HCT116 (cell line): ENCODE data around the gene THUMPD3. TPM values are rescaled to one million over a fixed set of nuclear protein-coding genes. Genes with fewer than 3 reads are reported as not detected.

ENCODE experiments used
- ATAC-seq: fragments of 200-7000 bp; cut with Tn5 transposase; 2 replicates; pipeline ENCODE4 v1.9.1; 2020; ENCODE audit warnings: mild to moderate bottlenecking, moderate library complexity
- BruUV-seq: library from RNA; stranded (reverse); fragments of 400-500 nt; replicated peaks from 2 replicates; lab custom pipeline; 2021; lab: Mats Ljungman, UMichigan
- CTCF ChIA-PET: fragments of 300-600 bp; sonication (Branson Sonifier 250); formaldehyde crosslinking; loops from one replicate; lab custom pipeline; 2021; ENCODE audit warnings: antibody characterized with exemption; lab: Charles Lee
- POLR2A ChIA-PET: fragments of 300-600, 350-600 bp; sonication (Branson Sonifier 250); formaldehyde crosslinking; loops from one replicate; lab custom pipeline; 2021; ENCODE audit warnings: antibody characterized with exemption; lab: Charles Lee
- RAD21 ChIA-PET, 2 experiments: fragments of 300-600 bp; sonication (Branson Sonifier 250); formaldehyde crosslinking; loops; one replicate each; lab custom pipeline; 2023; ENCODE audit warnings: low total read pairs in 2 of 2; ENCODE audit not compliant: uncharacterized antibody in 2 of 2, unreplicated experiment in 2 of 2, low non-redundant PET in 1 of 2; lab: Charles Lee
- DNase-seq: peaks from one replicate; pipeline ENCODE4 v3.0.0-alpha.2; 2010; ENCODE audit warnings: low read depth, low spot score
- H2AFZ ChIP-seq: fragments of 200-600 bp; shearing (Covaris generic), sonication (generic); 2 replicates; pipeline ENCODE4 v1.6.1; 2017; ENCODE audit warnings: low read depth, mixed run types, mixed read lengths, antibody characterized with exemption, low read length; ENCODE audit not compliant: poor library complexity, severe bottlenecking
- H3K27ac ChIP-seq: 2 replicates; pipeline ENCODE4 v1.5.1; 2012; ENCODE audit warnings: low read depth, low read length
- H3K27me3 ChIP-seq: fragments of 200-600 bp; sonication (generic); 2 replicates; pipeline ENCODE4 v1.6.1; 2016; ENCODE audit warnings: mixed run types, low read length, mixed read lengths; ENCODE audit not compliant: insufficient read depth
- H3K36me3 ChIP-seq, 2 experiments: fragments of 200-500 bp in 1 of 2; fragments of 200-600 bp in 1 of 2; sonication (Bioruptor generic) in 1 of 2; sonication (generic) in 1 of 2; 2 replicates each; pipeline versions ENCODE4 v1.5.1 to v1.6.1; 2014 to 2016; ENCODE audit warnings: low read length in 2 of 2, inconsistent platforms in 1 of 2, mixed read lengths in 1 of 2, mixed run types in 1 of 2; ENCODE audit not compliant: insufficient read depth in 2 of 2, control insufficient read depth in 1 of 2
- H3K4me1 ChIP-seq, 2 experiments: fragments of 200-600 bp in 1 of 2; sonication (generic) in 1 of 2; 2 replicates each; pipeline versions ENCODE4 v1.5.1 to v1.6.1; 2012 to 2017; ENCODE audit warnings: low read length in 2 of 2, inconsistent platforms in 1 of 2, mild to moderate bottlenecking in 1 of 2, mixed read lengths in 1 of 2, mixed run types in 1 of 2, moderate library complexity in 1 of 2; ENCODE audit not compliant: insufficient read depth in 2 of 2, control insufficient read depth in 1 of 2
- H3K4me2 ChIP-seq: fragments of 200-600 bp; sonication (generic); 2 replicates; pipeline ENCODE4 v1.6.1; 2017; ENCODE audit warnings: mixed run types, low read length, mixed read lengths
- H3K4me3 ChIP-seq, 2 experiments: fragments of 200-600 bp in 1 of 2; sonication (generic) in 1 of 2; replicated peaks in 1 of 2; 2 replicates each; pipeline ENCODE4 v1.5.1; 2011 to 2016; ENCODE audit warnings: low read length in 2 of 2, control low read depth in 1 of 2, low read depth in 1 of 2, mild to moderate bottlenecking in 1 of 2, mixed read lengths in 1 of 2, mixed run types in 1 of 2
- H3K79me2 ChIP-seq: fragments of 200-600 bp; sonication (generic); 2 replicates; pipeline ENCODE4 v1.6.1; 2017; ENCODE audit warnings: mild to moderate bottlenecking, mixed run types, low read length, moderate library complexity, mixed read lengths; ENCODE audit not compliant: insufficient read depth
- H3K9ac ChIP-seq: fragments of 200-600 bp; sonication (generic); 2 replicates; pipeline ENCODE4 v1.6.1; 2016; ENCODE audit warnings: low read length, mixed read lengths
- H3K9me2 ChIP-seq: fragments of 200-600 bp; sonication (generic), shearing (Covaris generic); 2 replicates; pipeline ENCODE4 v1.6.1; 2017; ENCODE audit warnings: mixed run types, mild to moderate bottlenecking, moderate library complexity; ENCODE audit not compliant: insufficient read depth
- H3K9me3 ChIP-seq, 2 experiments: fragments of 200-500 bp in 1 of 2; fragments of 200-600 bp in 1 of 2; sonication (Bioruptor generic) in 1 of 2; sonication (generic) in 1 of 2; 2 replicates each; pipeline ENCODE4 v1.6.1; 2014 to 2017; ENCODE audit warnings: low read length in 2 of 2, mixed read lengths in 2 of 2, inconsistent platforms in 1 of 2, low read depth in 1 of 2, mild to moderate bottlenecking in 1 of 2, mixed run types in 1 of 2, moderate library complexity in 1 of 2; ENCODE audit not compliant: control insufficient read depth in 1 of 2, insufficient read depth in 1 of 2
- H4K20me1 ChIP-seq: fragments of 200-600 bp; sonication (generic), shearing (Covaris generic); 2 replicates; pipeline ENCODE4 v1.6.1; 2017; ENCODE audit warnings: mixed run types, mild to moderate bottlenecking, moderate library complexity; ENCODE audit not compliant: insufficient read depth
- ELF1 ChIP-seq: IDR thresholded peaks from 2 replicates; pipeline ENCODE4 v1.6.1; 2012; ENCODE audit warnings: low read depth, borderline replicate concordance
- EZH2phosphoT487 ChIP-seq: fragments of 200-600 bp; IDR thresholded peaks from 2 replicates; pipeline ENCODE4 v1.6.1; 2018; ENCODE audit warnings: antibody characterized with exemption, borderline replicate concordance
- JUND ChIP-seq: IDR thresholded peaks from 2 replicates; pipeline ENCODE4 v1.6.1; 2012
- POLR2A ChIP-seq: IDR thresholded peaks from 2 replicates; pipeline ENCODE4 v1.7.0; 2011; ENCODE audit warnings: borderline replicate concordance; ENCODE audit not compliant: insufficient read depth, insufficient read length; ENCODE audit errors: extremely low read depth
- POLR2AphosphoS5 ChIP-seq: IDR thresholded peaks from 2 replicates; pipeline ENCODE4 v1.6.1; 2011; ENCODE audit warnings: mild to moderate bottlenecking, low read depth, low read length, moderate library complexity
- RAD21 ChIP-seq: IDR thresholded peaks from 2 replicates; pipeline ENCODE4 v1.6.1; 2012; ENCODE audit warnings: low read depth, mild to moderate bottlenecking
- SP1 ChIP-seq: IDR thresholded peaks from 2 replicates; pipeline ENCODE4 v1.6.1; 2012; ENCODE audit warnings: low read depth
- SRF ChIP-seq: IDR thresholded peaks from 2 replicates; pipeline ENCODE4 v1.6.1; 2012; ENCODE audit warnings: low read depth
- TCF7L2 ChIP-seq: IDR thresholded peaks from 2 replicates; pipeline ENCODE4 v1.7.0; 2011; ENCODE audit warnings: borderline replicate concordance, inconsistent platforms; ENCODE audit not compliant: insufficient read depth, insufficient read length; ENCODE audit errors: extremely low read depth
- ZBTB33 ChIP-seq: IDR thresholded peaks from 2 replicates; pipeline ENCODE4 v1.6.1; 2011; ENCODE audit warnings: mild to moderate bottlenecking, low read length, moderate library complexity; ENCODE audit not compliant: insufficient replicate concordance; ENCODE audit errors: extremely low read depth
- ZFX ChIP-seq: fragments of 450-650 bp; IDR thresholded peaks from 2 replicates; pipeline ENCODE4 v1.6.1; 2017
- intact Hi-C: fragments of 100-400 bp; cut with micrococcal nuclease; formaldehyde crosslinking; loops from 2 replicates; pipeline ENCODE4 v1.10.0; 2022
- total RNA-seq: library from RNA; stranded (reverse); gene quantifications from one replicate; pipeline ENCODE4 v1.2.1, GENCODE V29; 2021; ENCODE audit not compliant: unreplicated experiment
- TF ChIP-seq, protein P1 (sequence below), 3 experiments: fragments of 200-600 bp in 1 of 3; sonication (generic) in 1 of 3; IDR thresholded peaks in 2 of 3; conservative IDR thresholded peaks in 1 of 3; 2 replicates each; pipeline ENCODE4 v1.5.1; 2012 to 2017; ENCODE audit warnings: low read depth in 2 of 3, low read length in 2 of 3, antibody characterized with exemption in 1 of 3, borderline replicate concordance in 1 of 3, control low read depth in 1 of 3, mild to moderate bottlenecking in 1 of 3, mixed read lengths in 1 of 3, mixed run types in 1 of 3, moderate library complexity in 1 of 3; ENCODE audit not compliant: insufficient read depth in 1 of 3

THUMPD3 gene
- total RNA-seq, 1 experiment from 2014 or later, result 79.5 TPM

- no peak for TF ChIP-seq ZBTB33
- TF ChIP-seq JUND, result peak; percentile 76
- no peak for TF ChIP-seq EZH2phosphoT487
- TF ChIP-seq, all 23 proteins: peak for 14
Measured at GRCh38 chr3:9422712-9423424, 60.0 kb downstream of the THUMPD3 start (continued).

- no peak overlapping the region for H3K27ac ChIP-seq
- RAD21 ChIA-PET, result no interaction called here
- no peak for ATAC-seq
- POLR2A ChIA-PET, result no interaction called here
- intact Hi-C loops, result no loop called here
- BruUV-seq, result no TSS peak
- TF ChIP-seq ZBTB33 (no peak), RAD21 (no peak), TCF7L2 (no peak), JUND (no peak), POLR2A (no peak), ZFX (no peak), SRF (no peak), SP1 (no peak), POLR2AphosphoS5 (no peak), ELF1 (no peak)
- TF ChIP-seq, protein P1, sequence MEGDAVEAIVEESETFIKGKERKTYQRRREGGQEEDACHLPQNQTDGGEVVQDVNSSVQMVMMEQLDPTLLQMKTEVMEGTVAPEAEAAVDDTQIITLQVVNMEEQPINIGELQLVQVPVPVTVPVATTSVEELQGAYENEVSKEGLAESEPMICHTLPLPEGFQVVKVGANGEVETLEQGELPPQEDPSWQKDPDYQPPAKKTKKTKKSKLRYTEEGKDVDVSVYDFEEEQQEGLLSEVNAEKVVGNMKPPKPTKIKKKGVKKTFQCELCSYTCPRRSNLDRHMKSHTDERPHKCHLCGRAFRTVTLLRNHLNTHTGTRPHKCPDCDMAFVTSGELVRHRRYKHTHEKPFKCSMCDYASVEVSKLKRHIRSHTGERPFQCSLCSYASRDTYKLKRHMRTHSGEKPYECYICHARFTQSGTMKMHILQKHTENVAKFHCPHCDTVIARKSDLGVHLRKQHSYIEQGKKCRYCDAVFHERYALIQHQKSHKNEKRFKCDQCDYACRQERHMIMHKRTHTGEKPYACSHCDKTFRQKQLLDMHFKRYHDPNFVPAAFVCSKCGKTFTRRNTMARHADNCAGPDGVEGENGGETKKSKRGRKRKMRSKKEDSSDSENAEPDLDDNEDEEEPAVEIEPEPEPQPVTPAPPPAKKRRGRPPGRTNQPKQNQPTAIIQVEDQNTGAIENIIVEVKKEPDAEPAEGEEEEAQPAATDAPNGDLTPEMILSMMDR (IDR thresholded peaks at IDR 0.05 in 2 of 3, conservative IDR thresholded peaks at IDR 0.05 in 1 of 3; ENCODE audit: borderline replicate concordance in 1 of 3, insufficient read depth in 1 of 3, low read depth in 2 of 3, low read length in 2 of 3), result no peak
- H3K9me2 ChIP-seq, result no peaks in the 10 kb centered on the region
- no peak overlapping the region for H2AFZ ChIP-seq
- no peak for DNase-seq
- no peak overlapping the region for H3K4me3 ChIP-seq
- H3K4me2 ChIP-seq, result no peak overlapping the region
- H3K4me1 ChIP-seq, result peaks cover 2 to 6% of the 10 kb centered on the region in 2 experiments; a peak in 3 of 4 replicates
- no peak overlapping the region for H3K9ac ChIP-seq
- H3K27me3 ChIP-seq, result no peaks in the 10 kb centered on the region
- H4K20me1 ChIP-seq, result peaks cover 30% of the 10 kb centered on the region
- peaks cover 100% of the 10 kb centered on the region for H3K79me2 ChIP-seq
- peaks cover 62 to 70% of the 10 kb centered on the region in 2 experiments for H3K36me3 ChIP-seq
- CTCF ChIA-PET, result no interaction called here
- H3K9me3 ChIP-seq, result no peaks in the 10 kb centered on the region
Measured at GRCh38 chr3:9428411-9428810, 65.6 kb downstream of the THUMPD3 start.
